GM12872 (cell line): ENCODE data around the gene SND1.

Source experiments
- TF ChIP-seq, protein P1 (sequence below): IDR thresholded peaks from 3 replicates; pipeline ENCODE4 v1.5.1; 2011; ENCODE audit warnings: low read depth, mild to moderate bottlenecking, low read length, moderate library complexity; ENCODE audit not compliant: insufficient read depth

Gene SND1

DNA sequence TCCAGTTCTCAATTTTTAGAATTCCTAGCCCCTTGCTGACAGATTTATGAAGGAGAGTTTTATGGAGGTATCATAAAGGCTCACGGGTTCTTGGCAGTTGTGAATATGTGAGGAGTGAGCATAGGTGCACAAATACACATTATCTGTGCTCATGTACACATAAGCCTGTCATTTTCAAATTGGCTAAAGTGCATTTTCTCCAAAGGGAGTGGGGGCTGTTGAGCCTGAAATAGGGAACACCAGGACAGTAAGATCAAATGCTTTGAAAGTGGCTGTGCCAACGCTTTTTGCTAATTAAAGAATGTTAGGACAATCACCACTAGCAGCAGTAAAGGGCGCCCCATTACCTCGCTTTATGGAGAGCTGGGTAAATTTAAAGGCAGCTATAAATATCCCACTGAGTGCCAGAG, 387.6 kb downstream of the SND1 start:
- TF ChIP-seq, protein P1, sequence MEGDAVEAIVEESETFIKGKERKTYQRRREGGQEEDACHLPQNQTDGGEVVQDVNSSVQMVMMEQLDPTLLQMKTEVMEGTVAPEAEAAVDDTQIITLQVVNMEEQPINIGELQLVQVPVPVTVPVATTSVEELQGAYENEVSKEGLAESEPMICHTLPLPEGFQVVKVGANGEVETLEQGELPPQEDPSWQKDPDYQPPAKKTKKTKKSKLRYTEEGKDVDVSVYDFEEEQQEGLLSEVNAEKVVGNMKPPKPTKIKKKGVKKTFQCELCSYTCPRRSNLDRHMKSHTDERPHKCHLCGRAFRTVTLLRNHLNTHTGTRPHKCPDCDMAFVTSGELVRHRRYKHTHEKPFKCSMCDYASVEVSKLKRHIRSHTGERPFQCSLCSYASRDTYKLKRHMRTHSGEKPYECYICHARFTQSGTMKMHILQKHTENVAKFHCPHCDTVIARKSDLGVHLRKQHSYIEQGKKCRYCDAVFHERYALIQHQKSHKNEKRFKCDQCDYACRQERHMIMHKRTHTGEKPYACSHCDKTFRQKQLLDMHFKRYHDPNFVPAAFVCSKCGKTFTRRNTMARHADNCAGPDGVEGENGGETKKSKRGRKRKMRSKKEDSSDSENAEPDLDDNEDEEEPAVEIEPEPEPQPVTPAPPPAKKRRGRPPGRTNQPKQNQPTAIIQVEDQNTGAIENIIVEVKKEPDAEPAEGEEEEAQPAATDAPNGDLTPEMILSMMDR, result no peak

DNA sequence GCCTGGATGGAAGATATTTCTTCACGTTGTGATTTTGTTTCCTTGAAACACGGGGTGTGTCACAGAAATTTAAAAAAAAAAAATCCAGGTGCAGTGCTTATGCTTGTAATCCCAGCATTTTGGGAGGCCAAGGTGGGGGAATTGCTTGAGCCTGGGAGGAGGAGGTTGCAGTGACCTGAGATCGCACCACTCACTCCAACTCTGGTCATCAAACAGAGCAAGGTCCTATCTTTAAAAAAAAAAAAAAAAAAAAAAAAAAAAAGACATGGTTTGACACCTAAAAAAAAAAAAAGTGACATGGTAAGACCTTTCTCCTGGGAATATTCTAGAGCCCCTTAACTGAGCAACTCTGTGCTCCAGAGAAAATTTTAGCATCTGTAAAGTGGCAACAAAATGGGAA, 388.2 kb downstream of the SND1 start:
- TF ChIP-seq, protein P1, result no peak

DNA sequence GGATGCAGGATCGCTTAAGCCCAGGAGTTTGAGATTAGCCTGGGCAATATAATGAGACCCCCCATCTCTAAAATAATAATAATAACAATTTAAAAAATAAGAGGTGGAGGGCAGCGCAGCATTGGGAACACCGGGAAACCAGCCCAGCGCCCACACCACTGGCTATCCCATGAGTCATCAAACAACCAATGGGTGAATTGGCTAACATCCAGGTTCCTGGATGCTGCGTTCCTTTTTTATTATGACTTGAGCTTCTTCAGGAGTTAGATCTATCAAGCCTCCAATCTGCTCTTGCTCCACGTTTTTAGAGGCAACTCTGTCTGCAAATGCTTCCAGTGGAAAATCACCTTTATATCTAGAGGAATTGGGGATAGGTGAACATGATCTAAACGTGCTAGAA, 389.2 kb downstream of the SND1 start:
- TF ChIP-seq, protein P1, result no peak

DNA sequence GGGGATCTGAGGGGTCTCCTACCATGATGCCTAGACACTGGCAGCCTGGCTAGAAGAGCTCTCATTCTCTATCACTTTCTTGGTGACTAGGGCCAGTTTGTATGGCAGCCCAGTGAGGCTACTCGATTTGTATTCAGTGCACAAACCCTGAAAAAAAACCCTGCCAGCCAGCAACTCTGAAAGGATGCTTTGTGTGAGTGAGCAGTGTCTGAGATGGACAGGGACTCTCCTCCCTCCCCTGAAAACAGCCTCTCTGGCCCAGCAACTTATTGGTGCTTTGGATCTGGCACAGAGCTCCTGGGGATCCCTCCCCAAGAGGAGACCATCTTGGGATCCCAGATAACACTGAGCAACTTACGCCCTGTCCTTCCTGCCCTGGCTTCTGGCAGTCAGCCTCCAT, 390.0 kb downstream of the SND1 start:
- TF ChIP-seq, protein P1, result no peak

DNA sequence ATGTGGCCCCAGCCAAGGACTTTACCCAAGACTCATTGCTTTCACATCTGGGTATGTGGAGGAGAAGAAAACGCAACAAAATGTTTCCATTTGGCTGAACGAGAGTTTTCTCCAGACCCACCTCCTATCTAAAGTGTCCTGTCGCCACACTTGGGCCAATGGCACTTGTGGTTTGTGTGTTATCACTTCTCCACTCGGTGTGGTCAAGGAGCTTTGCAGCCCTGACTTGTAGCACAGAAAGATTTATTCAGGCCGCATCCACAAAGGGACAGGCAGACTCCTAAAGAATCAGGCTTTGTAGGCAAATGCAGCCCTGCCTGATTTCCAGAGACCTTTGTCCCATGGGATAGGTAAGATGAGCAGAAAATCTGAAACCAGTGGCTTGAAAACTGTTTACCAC, 392.1 kb downstream of the SND1 start:
- TF ChIP-seq, protein P1, result no peak

DNA sequence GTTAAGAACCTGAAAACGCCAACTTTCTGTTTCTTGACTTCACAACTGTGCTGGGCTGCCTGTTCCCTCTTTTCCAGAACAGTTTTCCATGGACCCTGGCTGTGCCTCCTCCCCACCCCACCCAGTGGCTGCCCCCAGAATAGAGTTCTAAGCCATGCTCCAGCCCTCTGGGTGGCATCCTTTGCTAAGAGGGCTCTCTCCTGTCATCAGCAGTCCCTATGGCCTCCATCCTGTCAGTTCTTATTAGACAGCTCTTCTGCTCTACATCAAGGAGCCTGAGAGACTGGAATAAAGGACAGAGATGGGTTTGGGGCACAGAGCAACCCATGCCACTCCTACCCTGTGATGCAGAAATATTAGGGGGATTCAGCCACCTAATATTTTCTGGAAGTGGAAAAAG, 393.2 kb downstream of the SND1 start:
- TF ChIP-seq, protein P1, result no peak

DNA sequence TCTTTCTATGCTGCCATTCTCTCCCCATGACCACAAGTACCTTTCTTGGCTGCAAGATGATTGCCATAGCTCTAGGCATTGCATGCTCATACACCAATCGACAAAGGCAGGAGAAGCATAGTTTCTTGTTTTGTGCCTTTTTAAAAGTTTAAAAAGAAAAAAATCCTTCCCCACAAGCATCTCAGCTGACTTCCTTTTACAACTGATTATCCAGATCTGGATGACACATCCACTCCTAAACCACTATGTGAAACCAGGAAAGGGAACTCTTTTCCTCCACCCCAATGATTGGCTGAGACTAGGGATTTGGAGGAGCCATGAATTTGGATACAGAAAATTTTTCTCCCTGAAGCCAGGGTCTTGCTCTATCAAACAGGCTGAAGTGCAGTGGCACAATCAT, 393.8 kb downstream of the SND1 start:
- TF ChIP-seq, protein P1, result no peak

DNA sequence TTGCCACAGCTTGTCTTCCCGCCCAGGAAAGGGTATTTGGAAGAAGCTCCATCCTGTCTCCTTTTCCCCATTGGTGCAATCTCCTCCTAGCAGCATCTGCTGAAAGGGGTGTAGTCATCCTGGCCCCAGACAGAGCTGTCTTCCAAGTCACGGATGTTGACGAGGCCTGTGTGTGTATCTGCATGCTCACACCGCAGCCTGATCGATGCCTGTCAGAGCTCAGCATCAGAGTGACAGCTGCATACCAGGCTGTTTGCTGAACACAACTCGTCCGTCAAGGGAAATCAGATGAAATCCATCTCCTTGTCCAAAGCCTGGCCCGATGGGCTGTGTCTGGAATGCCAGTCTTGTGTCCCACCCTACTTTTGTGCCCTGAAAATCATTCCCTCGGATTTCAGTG, 400.4 kb downstream of the SND1 start:
- TF ChIP-seq, protein P1, result no peak
